ENCODE results near the gene ATAD2B.

DNA sequence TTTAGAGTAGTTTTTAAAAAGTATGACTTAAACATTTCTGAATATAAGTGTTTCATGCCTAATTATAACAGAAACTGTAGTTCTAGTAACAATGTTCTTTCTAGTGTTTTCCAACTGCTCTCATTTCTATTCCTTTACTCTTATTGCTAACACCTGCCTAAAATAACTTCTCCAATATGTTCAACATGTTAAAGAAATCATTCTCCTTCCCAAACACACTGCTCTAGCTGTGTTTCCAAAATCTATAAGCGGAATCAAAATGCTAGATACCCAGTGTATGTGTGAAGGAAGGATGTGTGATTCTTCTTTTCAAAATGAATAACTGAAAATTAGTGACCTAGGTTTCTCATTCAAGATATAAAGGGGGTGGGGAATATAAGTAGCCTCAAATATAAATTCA, 89.1 kb downstream of the ATAD2B start:
- TF ChIP-seq, protein P1, sequence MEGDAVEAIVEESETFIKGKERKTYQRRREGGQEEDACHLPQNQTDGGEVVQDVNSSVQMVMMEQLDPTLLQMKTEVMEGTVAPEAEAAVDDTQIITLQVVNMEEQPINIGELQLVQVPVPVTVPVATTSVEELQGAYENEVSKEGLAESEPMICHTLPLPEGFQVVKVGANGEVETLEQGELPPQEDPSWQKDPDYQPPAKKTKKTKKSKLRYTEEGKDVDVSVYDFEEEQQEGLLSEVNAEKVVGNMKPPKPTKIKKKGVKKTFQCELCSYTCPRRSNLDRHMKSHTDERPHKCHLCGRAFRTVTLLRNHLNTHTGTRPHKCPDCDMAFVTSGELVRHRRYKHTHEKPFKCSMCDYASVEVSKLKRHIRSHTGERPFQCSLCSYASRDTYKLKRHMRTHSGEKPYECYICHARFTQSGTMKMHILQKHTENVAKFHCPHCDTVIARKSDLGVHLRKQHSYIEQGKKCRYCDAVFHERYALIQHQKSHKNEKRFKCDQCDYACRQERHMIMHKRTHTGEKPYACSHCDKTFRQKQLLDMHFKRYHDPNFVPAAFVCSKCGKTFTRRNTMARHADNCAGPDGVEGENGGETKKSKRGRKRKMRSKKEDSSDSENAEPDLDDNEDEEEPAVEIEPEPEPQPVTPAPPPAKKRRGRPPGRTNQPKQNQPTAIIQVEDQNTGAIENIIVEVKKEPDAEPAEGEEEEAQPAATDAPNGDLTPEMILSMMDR (IDR thresholded peaks at IDR 0.05): no peak
- TF ChIP-seq POLR2A (IDR thresholded peaks at IDR 0.05): no peak
